Vagina (tissue), 2 donors: ENCODE measurements around the gene ADIG. TPM values are rescaled to one million over a fixed set of nuclear protein-coding genes. Genes with fewer than 3 reads are reported as not detected.

Experiments
- DNase-seq, 2 donors: peaks; one replicate each; pipeline ENCODE4 v3.0.0-alpha.2; 2017; ENCODE audit errors: extremely low spot score in 2 of 2
- H3K27ac ChIP-seq: fragments of 200-600 bp; sonication (generic); one replicate; pipeline ENCODE4 v1.5.1; 2019
- H3K27me3 ChIP-seq: fragments of 200-600 bp; sonication (generic); one replicate; pipeline ENCODE4 v1.5.1; 2019
- H3K36me3 ChIP-seq, 2 donors: fragments of 200-600 bp; sonication (generic); one replicate each; pipeline ENCODE4 v1.5.1; 2017 to 2019
- H3K4me1 ChIP-seq: fragments of 200-600 bp; sonication (generic); one replicate; pipeline ENCODE4 v1.5.1; 2019
- H3K4me3 ChIP-seq, 2 donors: fragments of 200-600 bp; sonication (generic); 1 replicate in 1 of 2; 2 replicates in 1 of 2; pipeline ENCODE4 v1.5.1; 2016 to 2019
- H3K9me3 ChIP-seq: fragments of 200-600 bp; sonication (generic); one replicate; pipeline ENCODE4 v1.5.1; 2019
- POLR2A ChIP-seq, 2 donors: fragments of 450-650 bp; IDR thresholded peaks; one replicate each; pipeline ENCODE4 v1.6.1; 2017; ENCODE audit warnings: antibody characterized with exemption in 2 of 2, mild to moderate bottlenecking in 2 of 2, moderate library complexity in 2 of 2
- POLR2AphosphoS5 ChIP-seq, 2 donors: sonication (generic); formaldehyde crosslinking; IDR thresholded peaks; one replicate each; pipeline ENCODE4 v1.9.0; 2017; ENCODE audit warnings: antibody characterized with exemption in 2 of 2, mild to moderate bottlenecking in 2 of 2, low read depth in 1 of 2; ENCODE audit not compliant: insufficient read depth in 1 of 2
- intact Hi-C: fragments of 100-400 bp; cut with DNase I; formaldehyde crosslinking; loops from one replicate; pipeline ENCODE4 v1.15.1; 2023
- total RNA-seq: library from RNA; depleted of rRNA; stranded (reverse); fragments of >200 nt; gene quantifications from one replicate; pipeline ENCODE4 v1.2.3, GENCODE V29; 2016
- TF ChIP-seq, protein P1 (sequence below), 3 experiments: fragments of 450-650 bp in 2 of 3; fragments of 200-600 bp in 1 of 3; sonication (generic) in 1 of 3; IDR thresholded peaks; one replicate each; pipeline ENCODE4 v1.5.1; 2017 to 2019; ENCODE audit warnings: antibody characterized with exemption in 3 of 3, mild to moderate bottlenecking in 2 of 3, moderate library complexity in 2 of 3

The ADIG gene
- total RNA-seq, 1 donor from 2014 or later, result not detected

DNA sequence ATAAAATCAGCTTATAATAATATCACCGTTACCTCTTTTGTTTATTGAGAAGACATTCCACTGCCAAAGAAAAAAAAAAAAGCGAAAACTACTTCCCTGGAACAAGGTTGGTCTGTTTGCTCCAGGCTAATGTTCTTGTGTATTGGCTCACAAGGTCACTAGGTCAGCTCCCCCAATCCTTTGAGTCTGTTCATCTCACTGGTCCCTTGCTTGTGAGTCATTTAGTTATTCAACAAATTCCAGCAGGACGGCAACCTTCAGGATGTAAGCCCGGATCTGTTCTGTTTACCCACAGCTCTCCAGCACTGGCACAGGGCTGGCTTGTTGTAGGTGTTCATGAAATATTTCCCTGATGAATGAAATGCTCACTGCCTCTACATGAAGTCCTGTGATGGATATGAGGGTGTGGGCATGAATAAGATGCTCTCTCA, 23.9 kb downstream of the ADIG start:
- Histone ChIP-seq H3K4me1 (peaks cover 5% of the 10 kb centered on the region), H3K4me3 (no peak overlapping the region), H3K27ac (no peak overlapping the region), H3K9me3 (no peaks in the 10 kb centered on the region), H3K27me3 (no peaks in the 10 kb centered on the region), H3K36me3 (no peaks in the 10 kb centered on the region)
- no peak for DNase-seq
- TF ChIP-seq POLR2AphosphoS5 (IDR thresholded peaks at IDR 0.05; ENCODE audit: insufficient read depth in 1 of 2, low read depth in 1 of 2) (no peak), POLR2A (IDR thresholded peaks at IDR 0.05) (no peak)
- TF ChIP-seq, protein P1, sequence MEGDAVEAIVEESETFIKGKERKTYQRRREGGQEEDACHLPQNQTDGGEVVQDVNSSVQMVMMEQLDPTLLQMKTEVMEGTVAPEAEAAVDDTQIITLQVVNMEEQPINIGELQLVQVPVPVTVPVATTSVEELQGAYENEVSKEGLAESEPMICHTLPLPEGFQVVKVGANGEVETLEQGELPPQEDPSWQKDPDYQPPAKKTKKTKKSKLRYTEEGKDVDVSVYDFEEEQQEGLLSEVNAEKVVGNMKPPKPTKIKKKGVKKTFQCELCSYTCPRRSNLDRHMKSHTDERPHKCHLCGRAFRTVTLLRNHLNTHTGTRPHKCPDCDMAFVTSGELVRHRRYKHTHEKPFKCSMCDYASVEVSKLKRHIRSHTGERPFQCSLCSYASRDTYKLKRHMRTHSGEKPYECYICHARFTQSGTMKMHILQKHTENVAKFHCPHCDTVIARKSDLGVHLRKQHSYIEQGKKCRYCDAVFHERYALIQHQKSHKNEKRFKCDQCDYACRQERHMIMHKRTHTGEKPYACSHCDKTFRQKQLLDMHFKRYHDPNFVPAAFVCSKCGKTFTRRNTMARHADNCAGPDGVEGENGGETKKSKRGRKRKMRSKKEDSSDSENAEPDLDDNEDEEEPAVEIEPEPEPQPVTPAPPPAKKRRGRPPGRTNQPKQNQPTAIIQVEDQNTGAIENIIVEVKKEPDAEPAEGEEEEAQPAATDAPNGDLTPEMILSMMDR (IDR thresholded peaks at IDR 0.05), result no peak
- intact Hi-C loops, result no loop called here

DNA sequence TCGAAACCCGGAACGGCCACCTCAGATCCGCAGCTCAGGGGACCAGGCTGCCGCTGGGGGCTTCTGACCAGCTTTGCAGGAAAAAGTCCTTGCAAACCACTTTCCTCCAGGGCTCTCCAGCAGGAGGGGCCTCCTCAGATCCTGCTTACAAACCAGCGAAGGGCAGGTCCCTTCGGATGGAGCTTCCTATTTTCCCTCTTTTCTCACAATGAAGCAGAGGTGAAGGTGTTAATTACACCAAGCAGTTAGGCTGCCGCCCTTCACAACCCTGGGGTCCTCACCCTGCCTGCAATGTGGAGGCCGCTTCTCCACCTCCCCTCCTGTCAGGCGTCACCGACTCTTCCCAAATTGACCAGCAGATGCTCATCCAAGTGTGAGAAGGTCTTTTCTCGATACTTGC, 26.4 kb downstream of the ADIG start:
- H3K27me3 ChIP-seq, result no peaks in the 10 kb centered on the region
- H3K9me3 ChIP-seq, result no peaks in the 10 kb centered on the region
- H3K4me3 ChIP-seq, result no peak overlapping the region
- no peaks in the 10 kb centered on the region for H3K4me1 ChIP-seq
- intact Hi-C loops, result no loop called here
- TF ChIP-seq POLR2AphosphoS5 (IDR thresholded peaks at IDR 0.05; ENCODE audit: insufficient read depth in 1 of 2, low read depth in 1 of 2) (no peak), POLR2A (IDR thresholded peaks at IDR 0.05) (no peak)
- TF ChIP-seq, protein P1 (IDR thresholded peaks at IDR 0.05), result no peak
- no peak for DNase-seq
- H3K36me3 ChIP-seq, result no peaks in the 10 kb centered on the region
- no peak overlapping the region for H3K27ac ChIP-seq

DNA sequence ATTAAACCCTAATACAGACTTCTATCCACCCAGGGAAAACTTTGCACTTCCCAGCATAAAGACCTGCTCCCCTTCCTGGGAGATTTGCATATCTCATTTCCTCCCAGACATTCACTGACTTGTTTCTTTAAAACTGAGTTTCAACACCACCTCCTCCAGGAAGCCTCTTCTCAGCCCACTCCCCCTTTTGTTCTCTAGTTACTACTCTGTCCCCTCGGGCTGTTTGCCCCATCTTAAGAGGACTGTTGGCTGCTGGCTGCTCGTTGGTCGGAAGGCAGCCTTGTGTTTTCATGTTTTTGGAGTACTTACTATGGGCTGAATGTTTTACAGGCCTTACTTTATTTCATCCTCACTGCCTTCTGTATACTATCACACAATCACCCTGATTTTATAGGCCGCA, 27.2 kb downstream of the ADIG start:
- intact Hi-C loops, result no loop called here
- no peaks in the 10 kb centered on the region for H3K27me3 ChIP-seq
- H3K4me3 ChIP-seq, result no peak overlapping the region
- no peaks in the 10 kb centered on the region for H3K4me1 ChIP-seq
- H3K36me3 ChIP-seq, result no peaks in the 10 kb centered on the region
- DNase-seq, result no peak
- no peak overlapping the region for H3K27ac ChIP-seq
- H3K9me3 ChIP-seq, result no peaks in the 10 kb centered on the region
- no peak for TF ChIP-seq POLR2A (IDR thresholded peaks at IDR 0.05)
- TF ChIP-seq, protein P1 (IDR thresholded peaks at IDR 0.05), result no peak
- no peak for TF ChIP-seq POLR2AphosphoS5 (IDR thresholded peaks at IDR 0.05; ENCODE audit: insufficient read depth in 1 of 2, low read depth in 1 of 2)

DNA sequence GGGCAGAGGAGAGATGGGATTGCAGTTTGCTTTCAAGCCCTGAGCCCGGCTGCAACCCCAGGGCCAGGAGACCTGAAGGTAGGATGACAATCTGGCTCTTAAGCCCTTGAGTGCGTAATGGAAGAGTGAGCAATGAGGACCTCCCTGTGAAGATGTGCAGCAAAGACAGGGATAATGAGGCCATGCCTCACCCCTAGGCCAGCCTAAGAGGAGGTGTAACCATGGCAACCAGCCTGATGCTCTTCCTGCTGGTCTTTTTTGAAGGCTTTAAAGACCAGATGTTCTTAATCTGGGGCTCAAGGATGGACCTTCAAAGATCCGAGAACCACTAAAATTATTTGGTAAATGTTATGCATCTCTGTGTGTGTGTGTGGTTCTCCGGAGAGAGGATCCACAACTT, 28.8 kb downstream of the ADIG start:
- no peak for TF ChIP-seq POLR2A (IDR thresholded peaks at IDR 0.05)
- TF ChIP-seq, protein P1 (IDR thresholded peaks at IDR 0.05), result no peak
- Histone ChIP-seq H3K27me3 (no peaks in the 10 kb centered on the region), H3K4me1 (no peaks in the 10 kb centered on the region), H3K4me3 (no peak overlapping the region), H3K9me3 (no peaks in the 10 kb centered on the region), H3K27ac (no peak overlapping the region), H3K36me3 (no peaks in the 10 kb centered on the region)
- intact Hi-C loops, result no loop called here
- no peak for DNase-seq

DNA sequence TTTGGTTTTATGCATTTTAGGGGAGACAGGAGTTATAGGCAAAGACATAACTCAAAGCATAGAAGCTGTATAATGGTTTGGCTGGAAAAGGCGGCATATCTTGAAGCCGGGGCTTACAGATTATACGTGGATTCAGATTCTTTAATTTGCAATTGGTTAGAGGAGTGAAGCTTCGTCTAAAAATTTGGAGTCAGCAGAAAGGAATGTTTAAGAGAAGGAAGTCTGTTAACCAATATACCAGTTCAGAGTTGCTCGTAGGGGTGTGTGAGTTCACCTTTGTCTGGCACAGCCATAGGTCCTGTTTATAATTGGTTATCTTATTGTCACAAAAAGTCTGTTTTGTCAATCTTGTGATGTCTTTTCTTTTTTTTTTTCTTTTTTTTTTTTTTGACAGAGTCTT, 29.5 kb downstream of the ADIG start:
- Histone ChIP-seq H3K4me3 (no peak overlapping the region), H3K27me3 (no peaks in the 10 kb centered on the region), H3K27ac (no peak overlapping the region), H3K9me3 (no peaks in the 10 kb centered on the region), H3K36me3 (no peaks in the 10 kb centered on the region), H3K4me1 (no peaks in the 10 kb centered on the region)
- DNase-seq, result no peak
- TF ChIP-seq POLR2A (IDR thresholded peaks at IDR 0.05) (no peak), POLR2AphosphoS5 (IDR thresholded peaks at IDR 0.05; ENCODE audit: insufficient read depth in 1 of 2, low read depth in 1 of 2) (no peak)
- intact Hi-C loops, result no loop called here
